Gastrocnemius medialis (tissue), 4 donors: ENCODE results near the gene PWWP2B. TPM values are rescaled to one million over a fixed set of nuclear protein-coding genes. Genes with fewer than 3 reads are reported as not detected.

ENCODE experiments used
- ATAC-seq, 2 donors: fragments of 150-250 bp; one replicate each; pipeline ENCODE4 v1.9.1; 2016
- DNase-seq, 2 donors: peaks; one replicate each; pipeline ENCODE4 v3.0.0-alpha.2; 2019
- H3K27ac ChIP-seq, 4 donors: fragments of 200-600 bp; sonication (generic); 1 replicate in 1 of 4; 2 replicates in 3 of 4; pipeline ENCODE4 v1.5.1; 2016 to 2018; ENCODE audit warnings: mild to moderate bottlenecking in 2 of 4, moderate library complexity in 1 of 4
- H3K27me3 ChIP-seq, 3 donors: fragments of 200-600 bp; sonication (generic) in 2 of 3; 1 replicate in 1 of 3; 2 replicates in 2 of 3; pipeline versions ENCODE4 v1.5.1 to v1.6.0; 2016 to 2019; ENCODE audit warnings: mild to moderate bottlenecking in 1 of 3, moderate library complexity in 1 of 3
- H3K36me3 ChIP-seq, 2 donors: fragments of 200-600 bp; sonication (generic) in 1 of 2; one replicate each; pipeline ENCODE4 v1.5.1; 2017 to 2018
- H3K4me1 ChIP-seq, 2 donors: fragments of 200-600 bp; sonication (generic) in 1 of 2; one replicate each; pipeline ENCODE4 v1.5.1; 2016 to 2017; ENCODE audit warnings: mild to moderate bottlenecking in 2 of 2
- H3K4me3 ChIP-seq, 4 donors: fragments of 200-600 bp; sonication (generic) in 3 of 4; 1 replicate in 1 of 4; 2 replicates in 3 of 4; pipeline ENCODE4 v1.5.1; 2016 to 2019; ENCODE audit warnings: mild to moderate bottlenecking in 2 of 4
- H3K9me3 ChIP-seq, 3 donors: fragments of 200-600 bp; sonication (generic) in 2 of 3; 1 replicate in 1 of 3; 2 replicates in 2 of 3; pipeline ENCODE4 v1.5.1; 2016 to 2019
- POLR2A ChIP-seq, 2 donors: fragments of 450-650 bp; IDR thresholded peaks; one replicate each; pipeline ENCODE4 v1.6.1; 2017; ENCODE audit warnings: antibody characterized with exemption in 2 of 2, mild to moderate bottlenecking in 2 of 2, moderate library complexity in 2 of 2
- in situ Hi-C, 4 donors: fragments of 200-750 bp; cut with MboI; loops; one replicate each; pipeline versions ENCODE4 v1.15.0 to v1.8.0; 2017; ENCODE audit warnings: low sequenced_read_pairs in 4 of 4
- intact Hi-C: fragments of 100-400 bp; cut with DNase I; formaldehyde crosslinking; loops from one replicate; pipeline ENCODE4 v1.15.1; 2023; ENCODE audit warnings: low total_unique reads
- total RNA-seq, 4 donors: library from RNA; depleted of rRNA; stranded (reverse); fragments of >200 nt; gene quantifications; one replicate each; pipeline versions ENCODE4 v1.1.0 to v1.2.3, GENCODE V29; 2016
- TF ChIP-seq, protein P1 (sequence below), 5 experiments: fragments of 450-650 bp in 3 of 5; fragments of 200-600 bp in 2 of 5; sonication (generic) in 2 of 5; IDR thresholded peaks in 4 of 5; conservative IDR thresholded peaks in 1 of 5; 1 replicate in 4 of 5; 2 replicates in 1 of 5; pipeline ENCODE4 v1.5.1; 2016 to 2019; ENCODE audit warnings: antibody characterized with exemption in 5 of 5, mild to moderate bottlenecking in 3 of 5, moderate library complexity in 3 of 5

The PWWP2B gene
- total RNA-seq, 4 donors from 2014 or later, result 22.7 to 30.9 (median 24.4) TPM

- ATAC-seq, result no peak
- H3K4me3 ChIP-seq, result no peak overlapping the region
- DNase-seq, result peak in 1 of 2 donors; percentile 10
- H3K36me3 ChIP-seq, result no peaks in the 10 kb centered on the region
- H3K9me3 ChIP-seq, result no peaks in the 10 kb centered on the region
- in situ Hi-C loops (loop anchor here in 3 of 4 donors (5.0 to 25.0 kb wide), 3 partner anchors 54 to 249 kb away; no protein-coding TSS in a partner anchor), intact Hi-C loops (loop anchor here (5.0 to 10.0 kb wide), 2 partner anchors 261 to 654 kb away; no protein-coding TSS in a partner anchor)
- peaks cover 32% of the 10 kb centered on the region in 2 donors for H3K4me1 ChIP-seq
- no peak overlapping the region for H3K27ac ChIP-seq
- TF ChIP-seq POLR2A (IDR thresholded peaks at IDR 0.05), result no peak
- TF ChIP-seq, protein P1, sequence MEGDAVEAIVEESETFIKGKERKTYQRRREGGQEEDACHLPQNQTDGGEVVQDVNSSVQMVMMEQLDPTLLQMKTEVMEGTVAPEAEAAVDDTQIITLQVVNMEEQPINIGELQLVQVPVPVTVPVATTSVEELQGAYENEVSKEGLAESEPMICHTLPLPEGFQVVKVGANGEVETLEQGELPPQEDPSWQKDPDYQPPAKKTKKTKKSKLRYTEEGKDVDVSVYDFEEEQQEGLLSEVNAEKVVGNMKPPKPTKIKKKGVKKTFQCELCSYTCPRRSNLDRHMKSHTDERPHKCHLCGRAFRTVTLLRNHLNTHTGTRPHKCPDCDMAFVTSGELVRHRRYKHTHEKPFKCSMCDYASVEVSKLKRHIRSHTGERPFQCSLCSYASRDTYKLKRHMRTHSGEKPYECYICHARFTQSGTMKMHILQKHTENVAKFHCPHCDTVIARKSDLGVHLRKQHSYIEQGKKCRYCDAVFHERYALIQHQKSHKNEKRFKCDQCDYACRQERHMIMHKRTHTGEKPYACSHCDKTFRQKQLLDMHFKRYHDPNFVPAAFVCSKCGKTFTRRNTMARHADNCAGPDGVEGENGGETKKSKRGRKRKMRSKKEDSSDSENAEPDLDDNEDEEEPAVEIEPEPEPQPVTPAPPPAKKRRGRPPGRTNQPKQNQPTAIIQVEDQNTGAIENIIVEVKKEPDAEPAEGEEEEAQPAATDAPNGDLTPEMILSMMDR (IDR thresholded peaks at IDR 0.05 in 4 of 5, conservative IDR thresholded peaks at IDR 0.05 in 1 of 5), result no peak
- H3K27me3 ChIP-seq, result no peaks in the 10 kb centered on the region
Observed at GRCh38 chr10:132461103-132461682, 64.2 kb downstream of the PWWP2B start.

GRCh38 chr10:132461683-132462231 lies 64.8 kb downstream of the PWWP2B start:
- no peak overlapping the region for H3K4me3 ChIP-seq
- H3K36me3 ChIP-seq, result no peaks in the 10 kb centered on the region
- intact Hi-C loops, result loop anchor here (5.0 to 10.0 kb wide), 2 partner anchors 261 to 653 kb away; no protein-coding TSS in a partner anchor
- H3K9me3 ChIP-seq, result no peaks in the 10 kb centered on the region
- H3K4me1 ChIP-seq, result peaks cover 32% of the 10 kb centered on the region in 2 donors
- H3K27ac ChIP-seq, result no peak overlapping the region
- TF ChIP-seq, protein P1 (IDR thresholded peaks at IDR 0.05 in 4 of 5, conservative IDR thresholded peaks at IDR 0.05 in 1 of 5), result no peak
- no peak for TF ChIP-seq POLR2A (IDR thresholded peaks at IDR 0.05)
- no peak for ATAC-seq
- H3K27me3 ChIP-seq, result no peaks in the 10 kb centered on the region
- peak in 1 of 2 donors; percentile 16 for DNase-seq
- in situ Hi-C loops, result loop anchor here in 3 of 4 donors (5.0 to 25.0 kb wide), 3 partner anchors 53 to 249 kb away; no protein-coding TSS in a partner anchor

- in situ Hi-C loops (loop anchor here in 3 of 4 donors (5.0 to 25.0 kb wide), 3 partner anchors 52 to 250 kb away; no protein-coding TSS in a partner anchor), intact Hi-C loops (loop anchor here (5.0 to 10.0 kb wide), 2 partner anchors 260 to 652 kb away; no protein-coding TSS in a partner anchor)
- H3K27me3 ChIP-seq, result no peaks in the 10 kb centered on the region
Observed at GRCh38 chr10:132462463-132463332, 65.7 kb downstream of the PWWP2B start.

More at GRCh38 chr10:132462463-132463332, 65.7 kb downstream of the PWWP2B start:
- ATAC-seq, result no peak
- H3K36me3 ChIP-seq, result no peaks in the 10 kb centered on the region
- peak overlapping the region; percentile 91 to 98 (median 96) for H3K27ac ChIP-seq
- H3K4me3 ChIP-seq, result no peak overlapping the region
- no peaks in the 10 kb centered on the region for H3K9me3 ChIP-seq
- peak in 1 of 2 donors; percentile 10 for DNase-seq
- peaks cover 32% of the 10 kb centered on the region in 2 donors for H3K4me1 ChIP-seq
- TF ChIP-seq, protein P1 (IDR thresholded peaks at IDR 0.05 in 4 of 5, conservative IDR thresholded peaks at IDR 0.05 in 1 of 5), result no peak
- TF ChIP-seq POLR2A (IDR thresholded peaks at IDR 0.05), result no peak
